Body of pancreas (tissue), 4 donors: Measurements from ENCODE around the gene S100A7.

ENCODE experiments used
- CTCF ChIP-seq, 7 experiments: fragments of 450-650 bp in 4 of 7; fragments of 200-600 bp in 3 of 7; sonication (generic) in 3 of 7; IDR thresholded peaks; one replicate each; pipeline ENCODE4 v1.5.1; 2016 to 2019; ENCODE audit warnings: antibody characterized with exemption in 7 of 7
- POLR2A ChIP-seq, 3 donors: fragments of 450-650 bp; IDR thresholded peaks; one replicate each; pipeline ENCODE4 v1.6.1; 2016; ENCODE audit warnings: antibody characterized with exemption in 3 of 3, mild to moderate bottlenecking in 2 of 3

GRCh38 chr1:153426809-153427208 is 33.6 kb downstream of the S100A7 start:
- TF ChIP-seq CTCF (IDR thresholded peaks at IDR 0.05) (no peak), POLR2A (IDR thresholded peaks at IDR 0.05) (no peak)
